A549 (cell line): ENCODE data around the gene KLHL41.

ENCODE experiments used
- CTCF ChIP-seq: fragments of >200 bp; sonication (Bioruptor Twin); formaldehyde crosslinking; IDR thresholded peaks from 3 replicates; pipeline ENCODE4 v1.5.1; 2016
- EP300 ChIP-seq, 2 experiments: fragments of >200 bp; sonication (Bioruptor Twin); formaldehyde crosslinking; IDR thresholded peaks; 2 replicates in 1 of 2; 3 replicates in 1 of 2; pipeline ENCODE4 v1.6.1; 2016 to 2017
- RAD21 ChIP-seq, 2 experiments: fragments of >200 bp in 1 of 2; sonication (Bioruptor Twin) in 1 of 2; formaldehyde crosslinking in 1 of 2; IDR thresholded peaks in 1 of 2; conservative IDR thresholded peaks in 1 of 2; 2 replicates in 1 of 2; 3 replicates in 1 of 2; pipeline ENCODE4 v1.6.1; 2012 to 2018; ENCODE audit warnings: inconsistent platforms in 1 of 2
- ZC3H11A ChIP-seq: fragments of 450-650 bp; IDR thresholded peaks from 2 replicates; pipeline ENCODE4 v1.6.1; 2014; ENCODE audit warnings: antibody characterized with exemption, mild to moderate bottlenecking
- TF ChIP-seq, protein P1 (sequence below): fragments of 150-350 bp; IDR thresholded peaks from 2 replicates; pipeline ENCODE4 v1.6.1; 2014; ENCODE audit warnings: low read depth, mild to moderate bottlenecking, low read length

DNA sequence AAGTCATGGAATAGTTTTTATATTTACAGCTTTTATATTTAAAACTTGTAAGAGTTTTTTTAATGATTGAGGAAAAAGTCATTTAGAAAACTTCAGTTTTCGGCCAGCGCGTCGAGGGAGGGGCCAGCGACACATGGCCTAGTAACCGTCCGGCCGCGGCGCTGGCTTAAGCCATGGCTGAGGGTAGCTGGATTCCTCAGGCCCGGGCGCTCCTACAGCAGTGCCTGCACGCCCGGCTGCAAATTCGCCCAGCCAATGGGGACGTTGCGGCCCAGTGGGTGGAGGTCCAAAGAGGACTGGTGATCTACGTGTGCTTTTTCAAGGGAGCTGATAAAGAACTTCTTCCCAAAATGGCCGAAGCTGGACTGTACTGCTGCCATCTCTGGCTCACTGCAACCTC is 4.9 kb upstream of the KLHL41 start:
- TF ChIP-seq CTCF: no peak
- TF ChIP-seq RAD21 (conservative IDR thresholded peaks at IDR 0.05 in 1 of 2, IDR thresholded peaks at IDR 0.05 in 1 of 2): no peak
- no peak for TF ChIP-seq EP300 (IDR thresholded peaks at IDR 0.05)
- no peak for TF ChIP-seq ZC3H11A
- TF ChIP-seq, protein P1, sequence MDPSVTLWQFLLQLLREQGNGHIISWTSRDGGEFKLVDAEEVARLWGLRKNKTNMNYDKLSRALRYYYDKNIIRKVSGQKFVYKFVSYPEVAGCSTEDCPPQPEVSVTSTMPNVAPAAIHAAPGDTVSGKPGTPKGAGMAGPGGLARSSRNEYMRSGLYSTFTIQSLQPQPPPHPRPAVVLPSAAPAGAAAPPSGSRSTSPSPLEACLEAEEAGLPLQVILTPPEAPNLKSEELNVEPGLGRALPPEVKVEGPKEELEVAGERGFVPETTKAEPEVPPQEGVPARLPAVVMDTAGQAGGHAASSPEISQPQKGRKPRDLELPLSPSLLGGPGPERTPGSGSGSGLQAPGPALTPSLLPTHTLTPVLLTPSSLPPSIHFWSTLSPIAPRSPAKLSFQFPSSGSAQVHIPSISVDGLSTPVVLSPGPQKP: no peak
